Suprapubic skin (tissue), 3 donors: ENCODE measurements around the gene ALOX12.

ENCODE experiments used
- EP300 ChIP-seq: sonication (generic); formaldehyde crosslinking; IDR thresholded peaks from one replicate; pipeline ENCODE4 v1.6.1; 2017; ENCODE audit warnings: antibody characterized with exemption
- POLR2A ChIP-seq, 2 donors: fragments of 450-650 bp; IDR thresholded peaks; one replicate each; pipeline ENCODE4 v1.6.1; 2017; ENCODE audit warnings: antibody characterized with exemption in 2 of 2, mild to moderate bottlenecking in 2 of 2, moderate library complexity in 2 of 2
- TF ChIP-seq, protein P1 (sequence below), 2 donors: fragments of 200-600 bp in 1 of 2; fragments of 450-650 bp in 1 of 2; sonication (generic) in 1 of 2; IDR thresholded peaks; one replicate each; pipeline ENCODE4 v1.5.1; 2016 to 2019; ENCODE audit warnings: antibody characterized with exemption in 2 of 2, mild to moderate bottlenecking in 1 of 2, moderate library complexity in 1 of 2

DNA sequence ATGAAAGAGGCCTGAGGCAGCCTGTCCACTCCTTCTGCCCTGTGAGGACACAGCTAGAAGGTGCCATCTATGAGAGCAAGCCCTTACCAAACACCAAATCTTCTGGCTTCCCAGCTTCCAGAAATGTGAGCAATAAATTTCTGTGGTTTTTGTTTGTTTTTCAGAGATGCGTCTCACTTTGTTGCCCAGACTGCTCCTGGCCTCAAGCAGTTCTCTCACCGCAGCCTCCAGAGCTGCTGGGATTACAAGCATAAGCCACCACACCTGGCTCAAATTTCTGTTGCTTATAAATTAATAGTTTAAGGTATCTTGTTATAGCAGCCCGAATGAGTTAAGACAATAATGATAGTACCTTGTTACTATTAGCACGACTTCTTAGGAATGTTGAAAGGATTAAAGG lies 60.5 kb downstream of the ALOX12 start:
- TF ChIP-seq, protein P1, sequence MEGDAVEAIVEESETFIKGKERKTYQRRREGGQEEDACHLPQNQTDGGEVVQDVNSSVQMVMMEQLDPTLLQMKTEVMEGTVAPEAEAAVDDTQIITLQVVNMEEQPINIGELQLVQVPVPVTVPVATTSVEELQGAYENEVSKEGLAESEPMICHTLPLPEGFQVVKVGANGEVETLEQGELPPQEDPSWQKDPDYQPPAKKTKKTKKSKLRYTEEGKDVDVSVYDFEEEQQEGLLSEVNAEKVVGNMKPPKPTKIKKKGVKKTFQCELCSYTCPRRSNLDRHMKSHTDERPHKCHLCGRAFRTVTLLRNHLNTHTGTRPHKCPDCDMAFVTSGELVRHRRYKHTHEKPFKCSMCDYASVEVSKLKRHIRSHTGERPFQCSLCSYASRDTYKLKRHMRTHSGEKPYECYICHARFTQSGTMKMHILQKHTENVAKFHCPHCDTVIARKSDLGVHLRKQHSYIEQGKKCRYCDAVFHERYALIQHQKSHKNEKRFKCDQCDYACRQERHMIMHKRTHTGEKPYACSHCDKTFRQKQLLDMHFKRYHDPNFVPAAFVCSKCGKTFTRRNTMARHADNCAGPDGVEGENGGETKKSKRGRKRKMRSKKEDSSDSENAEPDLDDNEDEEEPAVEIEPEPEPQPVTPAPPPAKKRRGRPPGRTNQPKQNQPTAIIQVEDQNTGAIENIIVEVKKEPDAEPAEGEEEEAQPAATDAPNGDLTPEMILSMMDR (IDR thresholded peaks at IDR 0.05), result no peak
- TF ChIP-seq POLR2A (IDR thresholded peaks at IDR 0.05) (no peak), EP300 (no peak)
